SK-N-SH (cell line): ENCODE data around the gene RBM48.

Experiments
- CTCF ChIP-seq: fragments of 200-600 bp; sonication (generic); IDR thresholded peaks from 2 replicates; pipeline ENCODE4 v1.6.1; 2017; ENCODE audit warnings: antibody characterized with exemption, mild to moderate bottlenecking, moderate library complexity
- FOXM1 ChIP-seq: IDR thresholded peaks from 2 replicates; pipeline ENCODE4 v1.4.0; 2012; ENCODE audit warnings: low read depth, mild to moderate bottlenecking
- NFIC ChIP-seq: IDR thresholded peaks from 2 replicates; pipeline ENCODE4 v1.4.0; 2012; ENCODE audit warnings: borderline replicate concordance
- RXRA ChIP-seq: IDR thresholded peaks from 2 replicates; pipeline ENCODE4 v1.4.0; 2012; ENCODE audit warnings: low read depth, mild to moderate bottlenecking, borderline replicate concordance
- TAF1 ChIP-seq: IDR thresholded peaks from 2 replicates; pipeline ENCODE4 v1.6.1; 2012; ENCODE audit warnings: low read depth, mild to moderate bottlenecking, low read length, moderate library complexity, borderline replicate concordance
- USF1 ChIP-seq: IDR thresholded peaks from 2 replicates; pipeline ENCODE4 v1.4.0; 2012; ENCODE audit warnings: low read depth, borderline replicate concordance
- TF ChIP-seq, protein P1 (sequence below): IDR thresholded peaks from 2 replicates; pipeline ENCODE4 v1.4.0; 2012; ENCODE audit warnings: low read depth
- TF ChIP-seq, protein P2 (sequence below): IDR thresholded peaks from 2 replicates; pipeline ENCODE4 v1.4.0; 2012; ENCODE audit warnings: low read depth, borderline replicate concordance
- TF ChIP-seq, protein P3 (sequence below): IDR thresholded peaks from 2 replicates; pipeline ENCODE4 v1.6.1; 2012; ENCODE audit warnings: mild to moderate bottlenecking, low read depth, low read length, moderate library complexity

DNA sequence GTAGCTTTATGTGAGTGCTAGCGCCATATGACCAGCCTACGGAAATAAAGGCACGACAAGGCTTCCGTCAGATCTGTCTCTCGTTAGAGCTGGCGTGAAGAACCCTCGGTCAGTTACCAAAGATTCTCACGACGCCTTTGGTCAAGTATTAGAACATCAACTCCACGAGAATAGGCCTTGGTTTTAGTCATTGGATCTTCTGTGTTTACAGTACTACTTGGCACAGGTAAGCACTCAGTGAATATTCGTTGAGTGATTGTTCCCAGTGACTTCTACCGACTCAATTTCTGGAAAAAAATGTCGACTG lies 316 bp downstream of the RBM48 start:
- no peak for TF ChIP-seq CTCF
- no peak for TF ChIP-seq NFIC
- TF ChIP-seq, protein P1, sequence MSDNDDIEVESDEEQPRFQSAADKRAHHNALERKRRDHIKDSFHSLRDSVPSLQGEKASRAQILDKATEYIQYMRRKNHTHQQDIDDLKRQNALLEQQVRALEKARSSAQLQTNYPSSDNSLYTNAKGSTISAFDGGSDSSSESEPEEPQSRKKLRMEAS: no peak
- no peak for TF ChIP-seq RXRA
- TF ChIP-seq FOXM1: no peak
- no peak for TF ChIP-seq TAF1
- TF ChIP-seq, protein P2, sequence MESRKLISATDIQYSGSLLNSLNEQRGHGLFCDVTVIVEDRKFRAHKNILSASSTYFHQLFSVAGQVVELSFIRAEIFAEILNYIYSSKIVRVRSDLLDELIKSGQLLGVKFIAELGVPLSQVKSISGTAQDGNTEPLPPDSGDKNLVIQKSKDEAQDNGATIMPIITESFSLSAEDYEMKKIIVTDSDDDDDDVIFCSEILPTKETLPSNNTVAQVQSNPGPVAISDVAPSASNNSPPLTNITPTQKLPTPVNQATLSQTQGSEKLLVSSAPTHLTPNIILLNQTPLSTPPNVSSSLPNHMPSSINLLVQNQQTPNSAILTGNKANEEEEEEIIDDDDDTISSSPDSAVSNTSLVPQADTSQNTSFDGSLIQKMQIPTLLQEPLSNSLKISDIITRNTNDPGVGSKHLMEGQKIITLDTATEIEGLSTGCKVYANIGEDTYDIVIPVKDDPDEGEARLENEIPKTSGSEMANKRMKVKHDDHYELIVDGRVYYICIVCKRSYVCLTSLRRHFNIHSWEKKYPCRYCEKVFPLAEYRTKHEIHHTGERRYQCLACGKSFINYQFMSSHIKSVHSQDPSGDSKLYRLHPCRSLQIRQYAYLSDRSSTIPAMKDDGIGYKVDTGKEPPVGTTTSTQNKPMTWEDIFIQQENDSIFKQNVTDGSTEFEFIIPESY: no peak
- no peak for TF ChIP-seq USF1
- TF ChIP-seq, protein P3, sequence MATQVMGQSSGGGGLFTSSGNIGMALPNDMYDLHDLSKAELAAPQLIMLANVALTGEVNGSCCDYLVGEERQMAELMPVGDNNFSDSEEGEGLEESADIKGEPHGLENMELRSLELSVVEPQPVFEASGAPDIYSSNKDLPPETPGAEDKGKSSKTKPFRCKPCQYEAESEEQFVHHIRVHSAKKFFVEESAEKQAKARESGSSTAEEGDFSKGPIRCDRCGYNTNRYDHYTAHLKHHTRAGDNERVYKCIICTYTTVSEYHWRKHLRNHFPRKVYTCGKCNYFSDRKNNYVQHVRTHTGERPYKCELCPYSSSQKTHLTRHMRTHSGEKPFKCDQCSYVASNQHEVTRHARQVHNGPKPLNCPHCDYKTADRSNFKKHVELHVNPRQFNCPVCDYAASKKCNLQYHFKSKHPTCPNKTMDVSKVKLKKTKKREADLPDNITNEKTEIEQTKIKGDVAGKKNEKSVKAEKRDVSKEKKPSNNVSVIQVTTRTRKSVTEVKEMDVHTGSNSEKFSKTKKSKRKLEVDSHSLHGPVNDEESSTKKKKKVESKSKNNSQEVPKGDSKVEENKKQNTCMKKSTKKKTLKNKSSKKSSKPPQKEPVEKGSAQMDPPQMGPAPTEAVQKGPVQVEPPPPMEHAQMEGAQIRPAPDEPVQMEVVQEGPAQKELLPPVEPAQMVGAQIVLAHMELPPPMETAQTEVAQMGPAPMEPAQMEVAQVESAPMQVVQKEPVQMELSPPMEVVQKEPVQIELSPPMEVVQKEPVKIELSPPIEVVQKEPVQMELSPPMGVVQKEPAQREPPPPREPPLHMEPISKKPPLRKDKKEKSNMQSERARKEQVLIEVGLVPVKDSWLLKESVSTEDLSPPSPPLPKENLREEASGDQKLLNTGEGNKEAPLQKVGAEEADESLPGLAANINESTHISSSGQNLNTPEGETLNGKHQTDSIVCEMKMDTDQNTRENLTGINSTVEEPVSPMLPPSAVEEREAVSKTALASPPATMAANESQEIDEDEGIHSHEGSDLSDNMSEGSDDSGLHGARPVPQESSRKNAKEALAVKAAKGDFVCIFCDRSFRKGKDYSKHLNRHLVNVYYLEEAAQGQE: no peak
